Measurements from ENCODE around the gene PSMD14. TPM values are rescaled to one million over a fixed set of nuclear protein-coding genes. Genes with fewer than 3 reads are reported as not detected.

The PSMD14 gene
- total and polyA plus RNA-seq, 2 of the 8 experiments (the other 6 are each of a cell fraction or from before 2014, with no cell fraction given): 53.9 to 88.7 TPM

- TF ChIP-seq TBP (IDR thresholded peaks at IDR 0.05; ENCODE audit: low read depth, low read length) (no peak), SIN3A (conservative IDR thresholded peaks at IDR 0.05 in 1 of 2, IDR thresholded peaks at IDR 0.05 in 1 of 2; ENCODE audit: low read depth in 1 of 2, low read length in 2 of 2) (no peak)
Observed at GRCh38 chr2:161352719-161353118, 44.5 kb downstream of the PSMD14 start (continued).

Data from H1 (cell line).